Measurements from ENCODE around the gene ENTPD8.

Gene ENTPD8

GRCh38 chr9:137430723-137431415 lies 10.3 kb downstream of the ENTPD8 start:
- DNase-seq (ENCODE audit: low read depth), result no peak

- DNase-seq (ENCODE audit: low read depth), result no peak
Observed at GRCh38 chr9:137429974-137430722, 11.0 kb downstream of the ENTPD8 start.

DNA sequence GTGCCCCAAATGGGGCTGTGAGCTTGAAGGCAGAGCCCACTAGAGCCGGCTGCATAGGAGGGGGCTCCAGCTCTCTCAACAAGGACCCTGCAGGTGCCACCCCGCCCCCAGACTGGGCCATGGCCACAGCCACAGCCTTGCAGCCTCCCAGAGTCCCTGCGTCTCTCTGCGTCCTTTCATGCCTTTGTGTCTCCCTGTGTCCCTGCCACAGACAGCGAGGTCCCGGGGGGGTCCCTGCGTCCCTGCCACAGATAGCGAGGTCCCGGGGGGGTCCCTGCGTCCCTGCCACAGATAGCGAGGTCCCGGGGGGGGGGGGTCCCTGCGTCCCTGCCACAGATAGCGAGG lies 11.6 kb downstream of the ENTPD8 start:
- no peak for DNase-seq (ENCODE audit: low read depth)

GRCh38 chr9:137428841-137429545 lies 12.2 kb downstream of the ENTPD8 start:
- no peak for DNase-seq (ENCODE audit: low read depth)

- DNase-seq (ENCODE audit: low read depth), result no peak
Observed at GRCh38 chr9:137428311-137428630, 12.9 kb downstream of the ENTPD8 start.

- DNase-seq (ENCODE audit: low read depth), result no peak
Observed at GRCh38 chr9:137427454-137428310, 13.5 kb downstream of the ENTPD8 start.

GRCh38 chr9:137426018-137426681 lies 15.0 kb downstream of the ENTPD8 start:
- DNase-seq (ENCODE audit: low read depth), result no peak

DNA sequence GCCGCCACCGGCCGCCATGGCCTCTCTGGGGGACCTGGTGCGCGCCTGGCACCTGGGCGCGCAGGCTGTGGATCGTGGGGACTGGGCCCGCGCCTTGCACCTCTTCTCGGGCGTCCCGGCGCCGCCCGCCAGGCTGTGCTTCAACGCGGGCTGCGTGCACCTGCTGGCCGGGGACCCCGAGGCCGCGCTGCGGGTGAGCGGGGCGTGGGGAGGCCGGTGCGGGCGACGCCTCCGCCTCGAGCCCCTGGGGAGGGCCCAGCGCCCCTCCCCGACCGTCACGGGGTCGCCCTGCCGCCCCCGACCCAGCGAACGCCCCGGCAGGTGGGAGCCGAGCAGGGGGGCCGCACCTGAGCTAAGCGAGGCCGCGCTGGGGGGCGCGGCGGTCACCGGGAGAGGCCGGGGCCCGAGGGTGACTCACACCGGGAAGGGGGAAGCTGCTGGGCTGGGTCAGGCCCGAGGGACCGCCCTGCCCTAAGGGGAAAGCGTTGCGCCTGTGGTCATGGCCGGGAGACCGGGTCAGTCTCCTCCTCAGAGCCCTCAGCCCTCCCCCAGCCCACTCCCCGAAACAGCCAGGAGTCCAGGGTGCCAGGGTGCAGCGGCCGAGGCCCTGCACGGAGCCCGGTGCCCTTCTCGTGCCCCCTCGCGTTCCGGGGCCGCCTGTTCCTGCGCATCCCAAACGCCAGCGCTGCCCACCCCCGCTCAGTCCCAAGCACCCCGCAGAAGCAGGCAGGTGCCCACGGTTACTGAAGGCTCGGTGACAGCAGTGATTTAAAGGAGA lies 17.5 kb downstream of the ENTPD8 start:
- DNase-seq (ENCODE audit: low read depth), result peak; percentile 49

GRCh38 chr9:137422604-137423513 lies 18.3 kb downstream of the ENTPD8 start, which contains the start of the genes EXD3 and NOXA1:
Gene EXD3 (minus strand): TSS chr9:137423162. CDS start chr9:137395357, 27,805 bp downstream.
Gene NOXA1 (plus strand): TSS chr9:137423393. CDS start chr9:137423530, 137 bp downstream.
- DNase-seq (ENCODE audit: low read depth), result peak; percentile 89

GRCh38 chr9:137421838-137422603 lies 19.1 kb downstream of the ENTPD8 start:
- no peak for DNase-seq (ENCODE audit: low read depth)

GRCh38 chr9:137417161-137418021 lies 23.8 kb downstream of the ENTPD8 start:
- DNase-seq (ENCODE audit: low read depth), result peak; percentile 20

DNA sequence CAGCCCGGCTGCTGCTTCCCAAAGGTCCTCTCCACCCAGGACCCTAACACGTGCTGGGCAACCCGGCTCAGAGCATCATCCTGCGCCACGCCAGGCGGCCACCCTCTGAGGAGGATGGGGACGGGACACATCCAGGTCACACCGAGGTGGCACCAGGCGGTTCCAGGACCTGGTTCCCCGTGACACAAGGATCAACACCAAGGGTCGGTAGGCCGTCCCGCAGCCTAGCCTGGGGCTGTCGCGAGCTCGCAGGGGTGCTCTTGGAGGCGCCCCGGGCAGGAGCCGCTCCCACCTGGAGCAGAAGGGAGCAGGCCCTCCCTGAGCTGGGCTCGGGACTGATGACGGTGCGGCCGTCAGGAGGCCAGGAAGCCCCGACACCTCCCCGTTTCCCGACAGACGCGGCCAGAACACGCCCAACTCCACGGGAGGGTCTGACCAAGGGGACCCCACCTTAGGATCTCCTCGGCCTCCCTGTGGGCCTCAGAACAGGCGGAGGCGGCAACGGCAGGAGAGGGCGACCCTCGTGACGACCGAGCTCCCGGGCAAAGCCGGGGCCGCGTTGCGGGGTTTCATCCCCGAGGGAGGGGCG lies 24.5 kb downstream of the ENTPD8 start:
- no peak for DNase-seq (ENCODE audit: low read depth)

DNA sequence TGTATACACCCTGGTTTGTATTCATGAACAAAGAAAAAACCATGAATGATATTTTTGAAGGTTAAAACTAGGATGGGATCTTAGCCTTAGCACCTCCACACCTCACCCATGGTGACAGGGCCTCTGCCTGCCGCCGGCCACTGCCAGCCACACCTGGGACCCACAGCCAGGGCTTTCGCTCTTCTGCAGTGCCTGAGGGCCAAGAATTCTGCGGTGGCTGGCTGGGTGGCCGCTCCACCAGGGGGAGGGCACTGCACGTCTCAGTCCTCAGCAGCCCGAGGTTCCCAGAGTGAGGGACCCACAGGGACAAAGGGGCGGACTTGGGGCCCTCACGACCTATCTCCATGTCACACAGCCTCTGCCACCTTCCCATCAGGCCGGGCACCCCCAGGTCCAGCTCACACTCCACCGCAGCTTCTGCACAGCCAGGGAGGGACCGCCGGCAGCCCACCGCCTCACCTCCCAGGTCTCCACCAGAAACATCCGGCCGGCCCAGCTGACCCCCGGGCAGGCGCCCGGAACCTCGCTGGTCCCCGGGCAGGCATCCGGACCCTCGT lies 25.1 kb downstream of the ENTPD8 start:
- DNase-seq (ENCODE audit: low read depth), result no peak

DNA sequence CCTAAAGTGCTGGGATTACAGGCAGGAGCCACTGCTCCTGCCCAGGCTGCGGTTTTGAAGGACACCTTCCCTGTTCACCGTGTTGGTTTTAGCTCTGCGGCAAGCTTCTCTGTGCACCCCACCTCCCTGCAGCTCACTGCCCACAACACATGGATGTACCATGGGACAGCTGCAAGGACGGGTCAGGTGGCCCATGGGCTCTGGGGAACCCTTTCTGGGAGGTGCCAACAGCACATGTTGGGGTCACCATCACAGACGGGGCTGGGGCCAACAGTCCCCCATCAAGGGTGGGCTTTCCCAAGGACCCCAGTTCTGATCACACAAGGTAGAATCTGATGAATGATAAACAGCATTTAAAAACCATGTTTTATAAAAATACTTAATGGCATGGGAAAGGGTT lies 25.7 kb downstream of the ENTPD8 start:
- no peak for DNase-seq (ENCODE audit: low read depth)

DNA sequence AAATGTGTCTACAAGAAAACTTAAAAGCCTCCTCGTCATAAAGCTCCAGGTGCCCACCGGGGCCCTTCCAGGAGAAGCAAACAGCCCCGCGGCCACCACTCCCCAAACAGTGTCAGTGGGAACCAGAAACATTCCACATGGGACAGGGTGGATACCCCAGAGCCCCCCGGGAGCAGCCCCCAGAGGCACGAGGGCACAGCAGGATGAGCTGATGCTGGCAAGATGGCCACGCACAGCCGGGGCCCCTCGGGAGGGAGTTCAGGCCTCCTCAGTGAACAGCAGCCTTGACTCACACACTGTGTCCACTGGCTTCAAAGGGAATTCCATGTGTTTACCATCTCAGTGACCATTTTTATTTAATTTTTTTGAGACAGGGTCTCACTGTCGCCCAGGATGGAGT lies 28.7 kb downstream of the ENTPD8 start:
- DNase-seq (ENCODE audit: low read depth), result peak; percentile 15

- DNase-seq (ENCODE audit: low read depth), result peak; percentile 91
Observed at GRCh38 chr9:137411645-137412380, 29.3 kb downstream of the ENTPD8 start.
